ENCODE results near the gene ANKRD30B.
"Not testable (repeated sequence)": the region's sequence is repeated elsewhere in the genome, so short reads cannot be mapped to it uniquely, and the experiment has no call there.

Gene ANKRD30B, protein sequence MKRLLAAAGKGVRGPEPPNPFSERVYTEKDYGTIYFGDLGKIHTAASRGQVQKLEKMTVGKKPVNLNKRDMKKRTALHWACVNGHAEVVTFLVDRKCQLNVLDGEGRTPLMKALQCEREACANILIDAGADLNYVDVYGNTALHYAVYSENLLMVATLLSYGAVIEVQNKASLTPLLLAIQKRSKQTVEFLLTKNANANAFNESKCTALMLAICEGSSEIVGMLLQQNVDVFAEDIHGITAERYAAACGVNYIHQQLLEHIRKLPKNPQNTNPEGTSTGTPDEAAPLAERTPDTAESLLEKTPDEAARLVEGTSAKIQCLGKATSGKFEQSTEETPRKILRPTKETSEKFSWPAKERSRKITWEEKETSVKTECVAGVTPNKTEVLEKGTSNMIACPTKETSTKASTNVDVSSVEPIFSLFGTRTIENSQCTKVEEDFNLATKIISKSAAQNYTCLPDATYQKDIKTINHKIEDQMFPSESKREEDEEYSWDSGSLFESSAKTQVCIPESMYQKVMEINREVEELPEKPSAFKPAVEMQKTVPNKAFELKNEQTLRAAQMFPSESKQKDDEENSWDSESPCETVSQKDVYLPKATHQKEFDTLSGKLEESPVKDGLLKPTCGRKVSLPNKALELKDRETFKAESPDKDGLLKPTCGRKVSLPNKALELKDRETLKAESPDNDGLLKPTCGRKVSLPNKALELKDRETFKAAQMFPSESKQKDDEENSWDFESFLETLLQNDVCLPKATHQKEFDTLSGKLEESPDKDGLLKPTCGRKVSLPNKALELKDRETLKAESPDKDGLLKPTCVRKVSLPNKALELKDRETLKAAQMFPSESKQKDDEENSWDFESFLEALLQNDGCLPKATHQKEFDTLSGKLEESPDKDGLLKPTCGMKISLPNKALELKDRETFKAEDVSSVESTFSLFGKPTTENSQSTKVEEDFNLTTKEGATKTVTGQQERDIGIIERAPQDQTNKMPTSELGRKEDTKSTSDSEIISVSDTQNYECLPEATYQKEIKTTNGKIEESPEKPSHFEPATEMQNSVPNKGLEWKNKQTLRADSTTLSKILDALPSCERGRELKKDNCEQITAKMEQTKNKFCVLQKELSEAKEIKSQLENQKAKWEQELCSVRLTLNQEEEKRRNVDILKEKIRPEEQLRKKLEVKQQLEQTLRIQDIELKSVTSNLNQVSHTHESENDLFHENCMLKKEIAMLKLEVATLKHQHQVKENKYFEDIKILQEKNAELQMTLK (N-terminal part only)

DNA sequence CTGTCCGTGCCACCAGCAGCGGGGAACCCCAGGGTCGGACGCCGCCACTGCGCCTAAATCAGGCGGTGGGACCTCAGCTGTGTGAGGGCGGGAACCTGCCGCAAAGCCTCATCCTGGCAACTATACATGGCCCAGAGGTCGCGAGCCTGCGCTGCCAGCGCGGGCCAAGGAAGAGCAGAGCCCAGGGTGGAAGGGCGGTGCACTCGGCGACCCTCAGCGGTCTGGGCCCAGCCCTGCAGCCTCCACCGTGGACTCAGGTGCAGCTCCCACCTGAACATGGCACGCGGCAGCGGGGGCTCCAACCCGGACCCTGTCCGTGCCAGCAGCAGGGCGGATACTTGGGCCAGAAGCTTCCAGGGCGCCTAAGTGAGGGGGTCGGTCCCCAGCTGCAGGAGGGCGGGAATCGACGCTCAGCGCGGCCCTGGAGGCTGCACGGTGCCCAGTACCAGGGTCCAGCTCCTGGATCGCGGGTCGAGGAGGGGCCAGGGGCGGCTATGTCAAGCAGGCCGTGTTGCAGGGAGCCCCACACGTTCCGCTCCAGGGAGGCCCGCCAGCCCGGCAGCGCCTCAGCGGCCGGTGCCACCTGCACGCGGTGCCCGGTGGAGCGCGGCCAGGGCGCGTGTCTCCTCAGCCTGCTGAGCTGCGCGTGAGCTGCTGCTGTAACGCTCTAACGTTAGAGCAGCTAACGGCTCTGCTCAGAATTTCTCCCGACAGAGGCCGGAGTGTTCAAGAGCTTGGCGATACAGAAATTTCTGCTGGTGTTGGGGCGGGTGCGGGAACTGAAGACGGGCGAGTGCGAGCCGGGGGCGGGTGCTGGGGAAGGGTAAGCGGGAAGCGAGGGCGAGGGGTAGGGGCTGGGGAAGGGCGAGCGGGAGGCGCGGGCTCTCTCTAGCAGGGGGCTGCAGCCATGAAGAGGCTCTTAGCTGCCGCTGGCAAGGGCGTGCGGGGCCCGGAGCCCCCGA is at the start of gene ANKRD30B:
Gene ANKRD30B, plus strand, starts transcription at position 660 of the 962 bp plus-strand sequence. Its CDS starts 248 bp downstream, at position 908.
- no peak for DNase-seq

GRCh38 chr18:14701286-14702040 is 46.5 kb upstream of the ANKRD30B start:
- not testable (repeated sequence) for DNase-seq

DNA sequence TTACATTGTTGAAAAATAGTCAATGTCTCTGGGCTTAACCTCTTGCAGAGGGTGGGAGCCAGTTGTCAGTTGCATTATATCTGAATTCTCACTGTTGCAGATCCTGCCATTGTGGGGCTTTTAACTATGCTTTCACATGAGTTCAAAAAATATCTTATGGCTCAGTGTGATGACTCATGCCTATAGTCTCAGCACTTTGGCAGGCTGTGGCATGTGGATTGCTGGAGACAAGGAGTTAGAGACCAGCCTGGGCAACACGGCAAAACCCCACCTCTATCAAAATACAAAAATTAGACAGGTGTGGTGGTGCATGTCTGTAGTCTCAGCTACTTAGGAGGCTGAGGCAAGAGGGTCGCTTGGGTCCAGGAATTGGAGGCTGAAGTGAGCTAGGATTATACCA is 38.2 kb upstream of the ANKRD30B start:
- DNase-seq, result not testable (repeated sequence)

DNA sequence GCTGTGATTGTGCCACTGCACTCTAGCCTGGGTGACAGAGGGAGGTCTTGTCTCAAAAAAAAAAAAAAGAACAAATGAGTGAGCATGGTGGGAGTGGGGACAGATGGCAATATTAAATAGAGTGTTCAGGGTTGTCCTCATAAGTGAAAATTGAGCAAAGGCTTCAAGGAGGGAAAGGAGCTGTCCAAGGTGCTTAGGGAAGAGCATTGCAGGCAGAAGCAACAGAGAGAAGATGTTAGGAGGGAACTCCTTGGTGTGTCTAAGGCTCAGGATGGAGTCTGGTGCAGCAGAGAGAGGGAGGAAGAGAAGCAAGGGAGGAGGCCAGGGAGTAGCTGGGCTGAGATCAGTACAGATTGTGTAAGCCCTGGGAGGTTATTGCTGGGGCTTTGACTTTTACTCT is 26.4 kb upstream of the ANKRD30B start:
- DNase-seq, result not testable (repeated sequence)

GRCh38 chr18:14739056-14739455 is 8.9 kb upstream of the ANKRD30B start:
- not testable (repeated sequence) for DNase-seq

- no peak for DNase-seq
Measured at GRCh38 chr18:14746897-14747296, 1.1 kb upstream of the ANKRD30B start.

- DNase-seq, result no peak
Measured at GRCh38 chr18:14748496-14748895, 524 bp downstream of the ANKRD30B start.

GRCh38 chr18:14763566-14763965 is 15.6 kb downstream of the ANKRD30B start:
- not testable (repeated sequence) for DNase-seq

GRCh38 chr18:14767474-14767873 is 19.5 kb downstream of the ANKRD30B start:
- no peak for DNase-seq

DNA sequence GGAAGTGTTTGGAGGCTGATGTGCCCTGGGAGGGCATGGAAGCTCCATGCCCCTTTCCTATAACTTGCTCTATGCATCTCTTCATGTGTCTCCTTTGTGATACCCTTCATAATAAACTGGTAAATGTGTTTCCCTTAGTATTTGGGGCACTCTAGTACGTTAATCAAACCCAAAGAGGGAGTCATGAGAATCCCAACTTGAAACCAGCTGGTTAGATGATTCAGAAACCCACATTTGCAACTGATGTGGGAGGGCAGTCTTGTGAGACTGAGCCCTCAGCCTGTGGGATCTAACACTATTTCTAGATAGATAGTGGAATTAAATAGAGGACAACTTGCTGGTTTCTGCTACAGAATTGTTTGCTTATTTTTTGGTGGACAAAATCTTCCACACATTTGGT is 20.3 kb downstream of the ANKRD30B start:
- no peak for DNase-seq

GRCh38 chr18:14769381-14769780 is 21.4 kb downstream of the ANKRD30B start:
- DNase-seq, result no peak

GRCh38 chr18:14776801-14777200 is 28.8 kb downstream of the ANKRD30B start:
- no peak for DNase-seq

GRCh38 chr18:14781671-14782070 is 33.7 kb downstream of the ANKRD30B start:
- DNase-seq, result no peak

DNA sequence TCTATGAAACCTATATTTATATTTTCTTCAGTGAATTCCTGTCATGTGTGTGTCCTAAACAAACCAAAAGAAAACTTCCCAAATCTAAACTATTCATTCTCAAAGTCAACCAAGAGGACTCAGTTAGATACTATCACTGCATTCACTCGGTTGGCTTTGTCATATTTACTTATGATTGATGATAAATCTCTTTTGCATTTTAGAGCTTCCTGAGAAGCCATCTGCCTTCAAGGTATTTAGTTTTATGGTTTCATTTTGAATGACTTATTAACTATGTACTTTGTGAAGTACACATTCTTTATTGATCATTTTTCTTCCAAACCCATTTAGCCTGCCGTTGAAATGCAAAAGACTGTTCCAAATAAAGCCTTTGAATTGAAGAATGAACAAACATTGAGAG is 36.2 kb downstream of the ANKRD30B start:
- DNase-seq, result no peak

DNA sequence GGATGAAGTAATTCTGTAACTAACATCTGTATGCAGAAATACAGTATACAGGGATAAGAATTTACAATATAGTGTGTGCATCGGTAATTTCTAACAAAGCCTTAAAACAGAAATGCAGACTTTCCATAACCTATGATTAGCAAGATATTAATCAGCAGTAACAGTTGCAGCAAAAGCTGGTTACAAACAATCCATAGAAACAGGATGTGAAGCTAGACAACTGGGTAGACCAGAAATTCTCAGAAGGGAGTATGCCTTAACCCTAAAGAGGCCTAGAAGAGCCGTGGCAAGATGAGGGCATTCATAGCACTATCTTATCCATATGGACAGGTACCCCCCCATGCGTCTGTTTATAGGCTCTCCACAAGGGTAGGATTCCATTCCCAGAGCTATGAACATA is 48.9 kb downstream of the ANKRD30B start:
- DNase-seq, result not testable (repeated sequence)

DNA sequence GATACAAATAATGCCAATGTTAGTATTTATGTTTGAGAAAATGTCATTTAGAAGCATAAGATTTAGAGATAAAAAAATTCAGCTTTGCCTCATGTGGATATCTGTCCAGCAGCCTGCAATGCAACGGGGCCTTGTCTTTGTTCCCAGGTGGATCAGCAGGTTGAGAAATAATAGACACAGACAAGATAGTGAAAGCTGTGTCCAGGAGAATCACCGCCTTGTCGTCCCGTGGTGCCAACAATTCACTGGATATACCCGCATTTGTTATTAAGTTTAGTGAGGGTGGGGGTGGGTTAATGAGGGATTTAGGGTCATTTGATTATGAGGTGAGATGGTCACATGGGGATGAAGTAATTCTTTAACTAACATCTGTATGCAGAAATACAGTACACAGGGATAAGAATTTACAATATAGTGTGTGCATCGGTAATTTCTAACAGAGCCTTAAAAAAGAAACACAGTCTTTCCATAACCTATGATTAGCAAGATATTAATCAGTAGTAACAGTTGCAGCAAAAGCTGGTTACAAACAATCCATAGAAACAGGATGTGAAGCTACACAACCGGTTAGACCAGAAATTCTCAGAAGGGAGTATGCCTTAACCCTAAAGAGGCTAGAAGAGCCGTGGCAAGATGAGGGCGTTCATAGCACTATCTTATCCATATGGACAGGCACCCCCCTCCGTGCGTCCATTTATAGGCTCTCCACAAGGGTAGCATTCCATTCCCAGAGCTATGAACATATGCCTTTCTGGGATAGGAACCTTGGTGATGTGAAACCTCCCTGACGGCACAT is 50.2 kb downstream of the ANKRD30B start:
- not testable (repeated sequence) for DNase-seq

GRCh38 chr18:14811081-14811480 is 63.1 kb downstream of the ANKRD30B start:
- DNase-seq, result not testable (repeated sequence)

- not testable (repeated sequence) for DNase-seq
Measured at GRCh38 chr18:14826972-14827632, 79.1 kb downstream of the ANKRD30B start.

- DNase-seq, result not testable (repeated sequence)
Measured at GRCh38 chr18:14841607-14842006, 93.6 kb downstream of the ANKRD30B start.

Measured in C1 segment of cervical spinal cord (tissue), 14 donors.